ENCODE data around the gene YY2.

DNA sequence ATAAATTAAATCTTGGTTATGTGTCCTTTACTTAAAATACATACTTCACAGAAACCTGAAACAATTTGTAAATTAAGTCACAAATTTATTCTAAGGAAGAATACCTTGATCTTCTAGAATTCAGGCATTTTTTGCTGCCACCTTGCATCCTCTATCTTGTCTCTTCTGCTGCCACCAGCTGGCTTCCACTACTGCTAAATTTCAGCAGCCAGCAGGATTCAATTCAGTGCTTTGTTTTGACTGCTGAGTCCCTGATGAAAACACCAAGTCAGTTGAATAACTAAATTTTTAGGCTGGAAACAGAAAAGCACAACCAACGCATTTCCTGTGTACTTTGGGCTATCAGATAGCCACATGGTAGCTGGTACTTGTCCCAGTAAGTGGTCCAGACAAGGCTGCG, 18.7 kb upstream of the YY2 start:
- no peak for TF ChIP-seq CTCF (conservative IDR thresholded peaks at IDR 0.05; ENCODE audit: low read length)
- TF ChIP-seq EZH2phosphoT487 (IDR thresholded peaks at IDR 0.05; ENCODE audit: borderline replicate concordance), result no peak
